ENCODE results near the gene OR52D1. TPM values are rescaled to one million over a fixed set of nuclear protein-coding genes. Genes with fewer than 3 reads are reported as not detected.

OR52D1 gene
- polyA plus RNA-seq, 1 donor from 2014 or later: not detected

DNA sequence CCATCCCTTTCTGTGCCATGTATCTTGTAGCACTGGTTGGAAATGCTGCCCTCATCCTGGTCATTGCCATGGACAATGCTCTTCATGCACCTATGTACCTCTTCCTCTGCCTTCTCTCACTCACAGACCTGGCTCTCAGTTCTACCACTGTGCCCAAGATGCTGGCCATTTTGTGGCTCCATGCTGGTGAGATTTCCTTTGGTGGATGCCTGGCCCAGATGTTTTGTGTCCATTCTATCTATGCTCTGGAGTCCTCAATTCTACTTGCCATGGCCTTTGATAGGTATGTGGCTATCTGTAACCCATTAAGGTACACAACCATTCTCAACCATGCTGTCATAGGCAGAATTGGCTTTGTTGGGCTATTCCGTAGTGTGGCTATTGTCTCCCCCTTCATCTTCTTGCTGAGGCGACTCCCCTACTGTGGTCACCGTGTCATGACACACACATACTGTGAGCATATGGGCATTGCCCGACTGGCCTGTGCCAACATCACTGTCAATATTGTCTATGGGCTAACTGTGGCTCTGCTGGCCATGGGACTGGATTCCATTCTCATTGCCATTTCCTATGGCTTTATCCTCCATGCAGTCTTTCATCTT is 414 bp downstream of the OR52D1 start:
- Histone ChIP-seq H3K27me3 (ENCODE audit: insufficient read depth, low read depth, low read length) (no peaks in the 10 kb centered on the region), H3F3A (ENCODE audit: insufficient read depth, low read length, poor library complexity, severe bottlenecking) (no peaks in the 10 kb centered on the region), H3K4me2 (ENCODE audit: low read length) (no peak overlapping the region), H3K27ac (ENCODE audit: low read length) (no peak overlapping the region), H3K79me2 (replicated peaks; ENCODE audit: insufficient read depth, low read length) (no peaks in the 10 kb centered on the region), H3K4me3 (ENCODE audit: low read length) (no peak overlapping the region), H3K9me2 (ENCODE audit: insufficient read depth, low read length) (no peaks in the 10 kb centered on the region), H2AFZ (ENCODE audit: low read depth, low read length) (no peak overlapping the region), H3K9ac (ENCODE audit: low read length) (no peak overlapping the region), H3K9me3 (ENCODE audit: low read length) (no peaks in the 10 kb centered on the region), H4K20me1 (ENCODE audit: insufficient read depth) (no peaks in the 10 kb centered on the region), H3K36me3 (ENCODE audit: insufficient read depth, low read length) (no peaks in the 10 kb centered on the region)
- TF ChIP-seq MXI1 (conservative IDR thresholded peaks at IDR 0.05; ENCODE audit: poor library complexity, severe bottlenecking) (no peak), POLR2AphosphoS5 (IDR thresholded peaks at IDR 0.05) (no peak), RAD21 (conservative IDR thresholded peaks at IDR 0.05) (no peak), EZH2 (IDR thresholded peaks at IDR 0.05; ENCODE audit: borderline replicate concordance, insufficient read depth, low read length, poor library complexity, severe bottlenecking) (no peak), TAF1 (IDR thresholded peaks at IDR 0.05; ENCODE audit: low read depth) (no peak)
- TF ChIP-seq, protein P1, sequence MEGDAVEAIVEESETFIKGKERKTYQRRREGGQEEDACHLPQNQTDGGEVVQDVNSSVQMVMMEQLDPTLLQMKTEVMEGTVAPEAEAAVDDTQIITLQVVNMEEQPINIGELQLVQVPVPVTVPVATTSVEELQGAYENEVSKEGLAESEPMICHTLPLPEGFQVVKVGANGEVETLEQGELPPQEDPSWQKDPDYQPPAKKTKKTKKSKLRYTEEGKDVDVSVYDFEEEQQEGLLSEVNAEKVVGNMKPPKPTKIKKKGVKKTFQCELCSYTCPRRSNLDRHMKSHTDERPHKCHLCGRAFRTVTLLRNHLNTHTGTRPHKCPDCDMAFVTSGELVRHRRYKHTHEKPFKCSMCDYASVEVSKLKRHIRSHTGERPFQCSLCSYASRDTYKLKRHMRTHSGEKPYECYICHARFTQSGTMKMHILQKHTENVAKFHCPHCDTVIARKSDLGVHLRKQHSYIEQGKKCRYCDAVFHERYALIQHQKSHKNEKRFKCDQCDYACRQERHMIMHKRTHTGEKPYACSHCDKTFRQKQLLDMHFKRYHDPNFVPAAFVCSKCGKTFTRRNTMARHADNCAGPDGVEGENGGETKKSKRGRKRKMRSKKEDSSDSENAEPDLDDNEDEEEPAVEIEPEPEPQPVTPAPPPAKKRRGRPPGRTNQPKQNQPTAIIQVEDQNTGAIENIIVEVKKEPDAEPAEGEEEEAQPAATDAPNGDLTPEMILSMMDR (IDR thresholded peaks at IDR 0.05; ENCODE audit: poor library complexity, severe bottlenecking): no peak

DNA sequence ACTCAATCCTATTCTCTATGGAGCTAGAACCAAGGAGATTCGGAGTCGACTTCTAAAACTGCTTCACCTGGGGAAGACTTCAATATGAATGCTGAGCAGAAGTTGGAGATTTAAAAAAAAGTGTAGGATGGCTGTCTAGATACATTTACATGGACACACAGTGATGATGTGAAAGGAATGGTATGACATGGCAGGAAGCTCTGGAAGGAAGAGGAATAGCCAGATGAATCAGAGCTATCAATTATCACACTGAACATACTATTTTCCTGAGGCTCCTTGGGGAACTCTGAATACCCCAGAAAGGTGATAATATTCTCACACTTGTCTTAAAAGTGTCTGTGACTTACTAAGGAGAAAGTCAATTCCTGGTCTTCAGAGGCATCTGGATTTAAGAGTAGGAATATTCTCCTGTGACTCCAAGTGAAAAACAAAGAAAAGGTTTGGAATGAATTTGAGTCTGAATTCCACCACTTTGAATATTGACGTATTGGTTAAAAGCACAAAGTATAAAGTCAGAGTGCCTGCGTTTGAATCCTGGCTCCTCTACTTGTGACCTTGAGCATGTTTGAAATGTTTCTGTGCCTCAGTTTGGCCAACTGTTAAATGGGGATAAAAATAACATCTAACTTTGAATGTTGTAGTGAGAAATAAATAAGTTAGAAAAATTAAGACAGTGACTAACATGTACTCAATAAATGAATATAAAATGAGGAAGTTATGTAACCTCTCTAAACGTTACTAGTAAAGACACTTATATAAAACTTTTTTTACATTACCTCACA is 1.3 kb downstream of the OR52D1 start:
- Histone ChIP-seq H3K27ac (ENCODE audit: low read length) (no peak overlapping the region), H3F3A (ENCODE audit: insufficient read depth, low read length, poor library complexity, severe bottlenecking) (no peaks in the 10 kb centered on the region), H3K4me3 (ENCODE audit: low read length) (no peak overlapping the region), H4K20me1 (ENCODE audit: insufficient read depth) (no peaks in the 10 kb centered on the region), H3K9me3 (ENCODE audit: low read length) (no peaks in the 10 kb centered on the region), H3K9ac (ENCODE audit: low read length) (no peak overlapping the region), H3K4me2 (ENCODE audit: low read length) (no peak overlapping the region), H3K27me3 (ENCODE audit: insufficient read depth, low read depth, low read length) (no peaks in the 10 kb centered on the region), H2AFZ (ENCODE audit: low read depth, low read length) (no peak overlapping the region), H3K79me2 (replicated peaks; ENCODE audit: insufficient read depth, low read length) (no peaks in the 10 kb centered on the region), H3K36me3 (ENCODE audit: insufficient read depth, low read length) (no peaks in the 10 kb centered on the region), H3K9me2 (ENCODE audit: insufficient read depth, low read length) (no peaks in the 10 kb centered on the region)
- TF ChIP-seq MXI1 (conservative IDR thresholded peaks at IDR 0.05; ENCODE audit: poor library complexity, severe bottlenecking): no peak
- TF ChIP-seq TAF1 (IDR thresholded peaks at IDR 0.05; ENCODE audit: low read depth): no peak
- TF ChIP-seq EZH2 (IDR thresholded peaks at IDR 0.05; ENCODE audit: borderline replicate concordance, insufficient read depth, low read length, poor library complexity, severe bottlenecking): no peak
- TF ChIP-seq, protein P1 (IDR thresholded peaks at IDR 0.05; ENCODE audit: poor library complexity, severe bottlenecking): no peak
- TF ChIP-seq RAD21 (conservative IDR thresholded peaks at IDR 0.05): no peak
- TF ChIP-seq SMC3 (conservative IDR thresholded peaks at IDR 0.05; ENCODE audit: poor library complexity): no peak
- TF ChIP-seq POLR2AphosphoS5 (IDR thresholded peaks at IDR 0.05): no peak
- TF ChIP-seq EP300 (conservative IDR thresholded peaks at IDR 0.05; ENCODE audit: poor library complexity, severe bottlenecking): no peak
- TF ChIP-seq, protein P2, sequence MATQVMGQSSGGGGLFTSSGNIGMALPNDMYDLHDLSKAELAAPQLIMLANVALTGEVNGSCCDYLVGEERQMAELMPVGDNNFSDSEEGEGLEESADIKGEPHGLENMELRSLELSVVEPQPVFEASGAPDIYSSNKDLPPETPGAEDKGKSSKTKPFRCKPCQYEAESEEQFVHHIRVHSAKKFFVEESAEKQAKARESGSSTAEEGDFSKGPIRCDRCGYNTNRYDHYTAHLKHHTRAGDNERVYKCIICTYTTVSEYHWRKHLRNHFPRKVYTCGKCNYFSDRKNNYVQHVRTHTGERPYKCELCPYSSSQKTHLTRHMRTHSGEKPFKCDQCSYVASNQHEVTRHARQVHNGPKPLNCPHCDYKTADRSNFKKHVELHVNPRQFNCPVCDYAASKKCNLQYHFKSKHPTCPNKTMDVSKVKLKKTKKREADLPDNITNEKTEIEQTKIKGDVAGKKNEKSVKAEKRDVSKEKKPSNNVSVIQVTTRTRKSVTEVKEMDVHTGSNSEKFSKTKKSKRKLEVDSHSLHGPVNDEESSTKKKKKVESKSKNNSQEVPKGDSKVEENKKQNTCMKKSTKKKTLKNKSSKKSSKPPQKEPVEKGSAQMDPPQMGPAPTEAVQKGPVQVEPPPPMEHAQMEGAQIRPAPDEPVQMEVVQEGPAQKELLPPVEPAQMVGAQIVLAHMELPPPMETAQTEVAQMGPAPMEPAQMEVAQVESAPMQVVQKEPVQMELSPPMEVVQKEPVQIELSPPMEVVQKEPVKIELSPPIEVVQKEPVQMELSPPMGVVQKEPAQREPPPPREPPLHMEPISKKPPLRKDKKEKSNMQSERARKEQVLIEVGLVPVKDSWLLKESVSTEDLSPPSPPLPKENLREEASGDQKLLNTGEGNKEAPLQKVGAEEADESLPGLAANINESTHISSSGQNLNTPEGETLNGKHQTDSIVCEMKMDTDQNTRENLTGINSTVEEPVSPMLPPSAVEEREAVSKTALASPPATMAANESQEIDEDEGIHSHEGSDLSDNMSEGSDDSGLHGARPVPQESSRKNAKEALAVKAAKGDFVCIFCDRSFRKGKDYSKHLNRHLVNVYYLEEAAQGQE (IDR thresholded peaks at IDR 0.05; ENCODE audit: borderline replicate concordance): no peak
